ENCODE data around the gene BICC1. TPM values are rescaled to one million over a fixed set of nuclear protein-coding genes. Genes with fewer than 3 reads are reported as not detected.

Gene BICC1
- total RNA-seq, 4 donors from 2014 or later = 0.60 to 5.1 (median 2.2) TPM

DNA sequence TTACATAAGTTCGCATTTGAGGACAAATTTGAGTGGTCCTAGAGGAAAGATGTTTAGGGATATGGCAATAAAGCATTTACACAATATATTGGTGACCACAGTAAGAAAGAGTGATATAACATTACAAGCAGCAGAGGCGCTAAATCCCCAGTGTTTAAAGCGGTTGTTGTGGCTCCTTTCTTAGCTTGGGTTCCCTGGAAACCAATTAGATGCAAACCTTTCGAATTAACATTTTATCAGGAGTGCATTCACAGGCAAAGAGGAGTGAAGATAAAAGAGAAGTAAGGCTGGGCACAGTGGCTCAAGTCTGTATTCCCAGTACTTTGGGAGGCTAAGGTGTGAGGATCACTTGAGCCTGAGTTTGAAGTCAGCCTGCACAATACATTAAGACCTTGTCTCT, 331.1 kb downstream of the BICC1 start:
- Histone ChIP-seq H3K4me1 (no peaks in the 10 kb centered on the region), H3K27ac (no peak overlapping the region), H3K36me3 (no peaks in the 10 kb centered on the region), H3K4me3 (no peak overlapping the region), H3K27me3 (no peaks in the 10 kb centered on the region), H3K9me3 (no peaks in the 10 kb centered on the region)
- DNase-seq = no peak
- WGBS, 2 donors (ENCODE audit: low coverage in 1 of 2) = 96 to 100% methylated on average over 3 to 4 of the region's 4 CpGs
- intact Hi-C loops (cut with DNase I; ENCODE audit: low total_unique reads) = no loop called here
- in situ Hi-C loops (cut with MboI; ENCODE audit: low pct_ligation_motif_present in 1 of 4, low pct_unique_long_range_greater_than_20kb in 1 of 4, low sequenced_read_pairs in 3 of 4) = no loop called here
- TF ChIP-seq, protein P1, sequence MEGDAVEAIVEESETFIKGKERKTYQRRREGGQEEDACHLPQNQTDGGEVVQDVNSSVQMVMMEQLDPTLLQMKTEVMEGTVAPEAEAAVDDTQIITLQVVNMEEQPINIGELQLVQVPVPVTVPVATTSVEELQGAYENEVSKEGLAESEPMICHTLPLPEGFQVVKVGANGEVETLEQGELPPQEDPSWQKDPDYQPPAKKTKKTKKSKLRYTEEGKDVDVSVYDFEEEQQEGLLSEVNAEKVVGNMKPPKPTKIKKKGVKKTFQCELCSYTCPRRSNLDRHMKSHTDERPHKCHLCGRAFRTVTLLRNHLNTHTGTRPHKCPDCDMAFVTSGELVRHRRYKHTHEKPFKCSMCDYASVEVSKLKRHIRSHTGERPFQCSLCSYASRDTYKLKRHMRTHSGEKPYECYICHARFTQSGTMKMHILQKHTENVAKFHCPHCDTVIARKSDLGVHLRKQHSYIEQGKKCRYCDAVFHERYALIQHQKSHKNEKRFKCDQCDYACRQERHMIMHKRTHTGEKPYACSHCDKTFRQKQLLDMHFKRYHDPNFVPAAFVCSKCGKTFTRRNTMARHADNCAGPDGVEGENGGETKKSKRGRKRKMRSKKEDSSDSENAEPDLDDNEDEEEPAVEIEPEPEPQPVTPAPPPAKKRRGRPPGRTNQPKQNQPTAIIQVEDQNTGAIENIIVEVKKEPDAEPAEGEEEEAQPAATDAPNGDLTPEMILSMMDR (IDR thresholded peaks at IDR 0.05) = no peak
- TF ChIP-seq EP300 (IDR thresholded peaks at IDR 0.05; ENCODE audit: low read depth) (no peak), POLR2A (IDR thresholded peaks at IDR 0.05) (no peak), POLR2AphosphoS5 (IDR thresholded peaks at IDR 0.05) (no peak)

DNA sequence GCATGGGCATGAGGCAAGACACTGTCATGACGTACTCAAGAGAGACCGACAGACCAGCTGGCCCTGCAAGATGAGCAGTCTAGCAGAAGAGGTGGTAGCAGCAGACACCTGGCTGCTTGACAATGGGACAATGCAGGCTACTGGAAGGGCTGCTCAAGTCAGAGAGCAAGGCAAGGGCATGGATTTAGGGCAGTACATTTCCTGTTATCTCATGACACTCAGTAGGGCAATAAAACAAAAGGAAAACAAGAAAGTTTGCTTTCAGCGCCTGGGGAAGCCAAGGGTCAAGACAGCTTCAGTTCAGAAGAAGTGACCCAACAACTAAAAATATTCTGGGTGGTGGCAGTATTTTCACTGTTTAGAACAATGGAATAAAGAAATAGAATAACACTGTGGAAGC, 332.0 kb downstream of the BICC1 start:
- in situ Hi-C loops (cut with MboI; ENCODE audit: low pct_ligation_motif_present in 1 of 4, low pct_unique_long_range_greater_than_20kb in 1 of 4, low sequenced_read_pairs in 3 of 4) = no loop called here
- TF ChIP-seq, protein P1 (IDR thresholded peaks at IDR 0.05) = no peak
- no peak for TF ChIP-seq POLR2AphosphoS5 (IDR thresholded peaks at IDR 0.05)
- no peak for TF ChIP-seq EP300 (IDR thresholded peaks at IDR 0.05; ENCODE audit: low read depth)
- TF ChIP-seq POLR2A (IDR thresholded peaks at IDR 0.05) = no peak
- no peak for DNase-seq

DNA sequence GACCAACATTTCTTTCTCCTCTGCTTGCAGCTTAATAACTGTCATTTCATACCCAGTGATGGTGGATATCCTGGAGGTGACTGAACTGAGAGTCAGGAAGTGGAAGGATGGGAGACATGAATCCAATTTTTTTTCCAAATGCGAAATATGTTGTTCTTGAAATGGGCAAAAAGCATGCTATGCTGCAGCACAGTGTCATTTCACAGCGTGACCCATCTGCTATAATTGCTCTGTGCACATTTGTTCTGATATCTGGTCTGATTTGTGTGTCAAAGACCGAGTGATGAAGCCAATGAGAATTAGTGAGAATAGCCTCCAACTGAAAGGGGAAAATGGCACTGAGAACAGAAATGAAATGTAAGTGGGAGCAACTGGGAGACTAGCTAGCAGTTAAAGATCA, 334.2 kb downstream of the BICC1 start:
- intact Hi-C loops (cut with DNase I; ENCODE audit: low total_unique reads) (no loop called here), in situ Hi-C loops (cut with MboI; ENCODE audit: low pct_ligation_motif_present in 1 of 4, low pct_unique_long_range_greater_than_20kb in 1 of 4, low sequenced_read_pairs in 3 of 4) (no loop called here)
- H3K36me3 ChIP-seq = no peaks in the 10 kb centered on the region
- WGBS, 2 donors (ENCODE audit: low coverage in 1 of 2) = 81 to 84% methylated on average over 2 to 3 of the region's 3 CpGs
- TF ChIP-seq, protein P1 (IDR thresholded peaks at IDR 0.05) = no peak
- no peak for TF ChIP-seq POLR2A (IDR thresholded peaks at IDR 0.05)
- no peak for TF ChIP-seq POLR2AphosphoS5 (IDR thresholded peaks at IDR 0.05)
- no peak for TF ChIP-seq EP300 (IDR thresholded peaks at IDR 0.05; ENCODE audit: low read depth)
- DNase-seq = no peak
- no peaks in the 10 kb centered on the region for H3K27me3 ChIP-seq
- H3K9me3 ChIP-seq = no peaks in the 10 kb centered on the region
- no peak overlapping the region for H3K27ac ChIP-seq
- H3K4me1 ChIP-seq = no peaks in the 10 kb centered on the region
- no peak overlapping the region for H3K4me3 ChIP-seq

More for the DNA sequence above, 332.0 kb downstream of the BICC1 start:
- no peaks in the 10 kb centered on the region for H3K9me3 ChIP-seq
- no peaks in the 10 kb centered on the region for H3K27me3 ChIP-seq
- H3K4me3 ChIP-seq = no peak overlapping the region
- no peaks in the 10 kb centered on the region for H3K36me3 ChIP-seq
- no peaks in the 10 kb centered on the region for H3K4me1 ChIP-seq
- no peak overlapping the region for H3K27ac ChIP-seq
- WGBS, 2 donors (ENCODE audit: low coverage in 1 of 2) = 74% methylated on average over 3 of the region's 3 CpGs; no CpG with 5 or more reads in 1 of the 2 donors
- intact Hi-C loops (cut with DNase I; ENCODE audit: low total_unique reads) = no loop called here

DNA sequence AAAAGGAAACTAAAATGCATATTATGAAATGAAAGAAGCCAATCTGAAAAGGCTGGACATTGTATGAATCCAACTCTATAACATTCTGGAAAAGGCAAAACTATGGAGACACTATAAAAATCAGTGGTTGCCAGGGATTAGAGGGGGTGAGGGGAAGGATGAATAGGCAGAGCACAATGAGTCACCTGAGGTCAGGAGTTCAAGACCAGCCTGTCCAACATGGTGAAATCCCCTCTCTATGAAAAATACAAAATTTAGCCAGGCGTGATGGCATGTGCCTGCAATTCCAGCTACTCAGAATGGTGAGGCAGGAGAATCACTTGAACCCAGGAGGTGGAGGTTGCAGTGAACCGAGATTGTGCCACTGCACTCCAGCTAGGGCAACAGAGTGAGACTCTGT, 338.9 kb downstream of the BICC1 start:
- Histone ChIP-seq H3K4me3 (no peak overlapping the region), H3K4me1 (no peaks in the 10 kb centered on the region), H3K27ac (no peak overlapping the region), H3K27me3 (no peaks in the 10 kb centered on the region), H3K9me3 (no peaks in the 10 kb centered on the region), H3K36me3 (no peaks in the 10 kb centered on the region)
- intact Hi-C loops (cut with DNase I; ENCODE audit: low total_unique reads) = no loop called here
- 79% methylated on average over 2 of the region's 2 CpGs; no CpG with 5 or more reads in 1 of the 2 donors for WGBS, 2 donors (ENCODE audit: low coverage in 1 of 2)
- no peak for DNase-seq
- in situ Hi-C loops (cut with MboI; ENCODE audit: low pct_ligation_motif_present in 1 of 4, low pct_unique_long_range_greater_than_20kb in 1 of 4, low sequenced_read_pairs in 3 of 4) = no loop called here
- TF ChIP-seq POLR2AphosphoS5 (IDR thresholded peaks at IDR 0.05) (no peak), POLR2A (IDR thresholded peaks at IDR 0.05) (no peak), EP300 (IDR thresholded peaks at IDR 0.05; ENCODE audit: low read depth) (no peak)
- TF ChIP-seq, protein P1 (IDR thresholded peaks at IDR 0.05) = no peak
